ENCODE data around the gene FAM171A1. TPM values are rescaled to one million over a fixed set of nuclear protein-coding genes. Genes with fewer than 3 reads are reported as not detected.
A peak's percentile ranks its signal among the peaks of the same experiment; 100 is the strongest.

FAM171A1 gene
- total RNA-seq, 2 donors from 2014 or later = 22.1 to 29.1 TPM

GRCh38 chr10:15258255-15258654 lies 112.8 kb downstream of the FAM171A1 start:
- H3K27ac ChIP-seq = no peak overlapping the region
- no peaks in the 10 kb centered on the region for H3K36me3 ChIP-seq (replicated peaks in 1 of 2; ENCODE audit: insufficient read depth in 1 of 2, low read depth in 2 of 2)
- no peak for TF ChIP-seq CTCF (IDR thresholded peaks at IDR 0.05)
- TF ChIP-seq POLR2A (IDR thresholded peaks at IDR 0.05) = no peak
- DNase-seq (no peak), ATAC-seq (no peak)
- intact Hi-C loops (cut with DNase I) = no loop called here
- peaks cover 22% of the 10 kb centered on the region for H3K4me1 ChIP-seq
- 92 to 93% methylated on average over 6 of the region's 6 CpGs for WGBS, 2 donors
- no peak overlapping the region for H3K4me3 ChIP-seq
- no peaks in the 10 kb centered on the region for H3K27me3 ChIP-seq
- H3K9me3 ChIP-seq = no peaks in the 10 kb centered on the region

GRCh38 chr10:15255961-15256360 lies 115.1 kb downstream of the FAM171A1 start:
- TF ChIP-seq CTCF (IDR thresholded peaks at IDR 0.05) = no peak
- TF ChIP-seq POLR2A (IDR thresholded peaks at IDR 0.05) = no peak
- peaks cover 25% of the 10 kb centered on the region for H3K4me1 ChIP-seq
- H3K27ac ChIP-seq = no peak overlapping the region
- H3K9me3 ChIP-seq = no peaks in the 10 kb centered on the region
- no peaks in the 10 kb centered on the region for H3K36me3 ChIP-seq (replicated peaks in 1 of 2; ENCODE audit: insufficient read depth in 1 of 2, low read depth in 2 of 2)
- intact Hi-C loops (cut with DNase I) = no loop called here
- no peaks in the 10 kb centered on the region for H3K27me3 ChIP-seq
- 82 to 92% methylated on average over 4 to 6 of the region's 6 CpGs for WGBS, 2 donors
- no peak for DNase-seq
- no peak overlapping the region for H3K4me3 ChIP-seq
- no peak for ATAC-seq

- 22 to 33% methylated on average over 10 of the region's 10 CpGs for WGBS, 2 donors
- peaks cover 25% of the 10 kb centered on the region for H3K4me1 ChIP-seq
- TF ChIP-seq POLR2A (IDR thresholded peaks at IDR 0.05) = peak in 2 of 3 donors; percentile 31 to 49
- no peak for TF ChIP-seq CTCF (IDR thresholded peaks at IDR 0.05)
- peak overlapping the region; percentile 18 to 86 (median 76) for H3K27ac ChIP-seq
- peak overlapping the region in 1 of 2 donors; percentile 2 for H3K4me3 ChIP-seq
- no peaks in the 10 kb centered on the region for H3K9me3 ChIP-seq
- intact Hi-C loops (cut with DNase I) = no loop called here
- peak; percentile 40 to 69 (median 60) for DNase-seq
- ATAC-seq = peak; percentile 84
- H3K27me3 ChIP-seq = no peaks in the 10 kb centered on the region
- H3K36me3 ChIP-seq (replicated peaks in 1 of 2; ENCODE audit: insufficient read depth in 1 of 2, low read depth in 2 of 2) = no peaks in the 10 kb centered on the region
Measured at GRCh38 chr10:15254808-15255648, 116.1 kb downstream of the FAM171A1 start.

GRCh38 chr10:15253951-15254807 lies 116.9 kb downstream of the FAM171A1 start:
- ATAC-seq = peak; percentile 67
- no peaks in the 10 kb centered on the region for H3K27me3 ChIP-seq
- intact Hi-C loops (cut with DNase I) = no loop called here
- peak overlapping the region in 1 of 2 donors; percentile 2 for H3K4me3 ChIP-seq
- peak overlapping the region; percentile 18 to 86 (median 76) for H3K27ac ChIP-seq
- no peaks in the 10 kb centered on the region for H3K36me3 ChIP-seq (replicated peaks in 1 of 2; ENCODE audit: insufficient read depth in 1 of 2, low read depth in 2 of 2)
- TF ChIP-seq CTCF (IDR thresholded peaks at IDR 0.05) = peak in 4 of 7 experiments; percentile 22 to 44 (median 36)
- no peak for TF ChIP-seq POLR2A (IDR thresholded peaks at IDR 0.05)
- H3K4me1 ChIP-seq = peaks cover 25% of the 10 kb centered on the region
- peak; percentile 36 to 62 (median 40) for DNase-seq
- H3K9me3 ChIP-seq = no peaks in the 10 kb centered on the region
- WGBS, 2 donors = 12 to 17% methylated on average over 15 to 16 of the region's 16 CpGs

Data from body of pancreas (tissue), 4 donors.